Stimulated activated CD4-positive, alpha-beta T cell treated with anti-CD3 and anti-CD28 coated beads, Interleukin-12 subunit alpha, Interleukin-12 subunit beta, amount 100 ng/mL, for 24 hours (primary cell): ENCODE results near the gene PAGR1.
"Not testable (repeated sequence)": the region's sequence is repeated elsewhere in the genome, so short reads cannot be mapped to it uniquely, and the experiment has no call there.

Source experiments
- DNase-seq, 2 experiments: peaks; one replicate each; pipeline ENCODE4 v3.0.0-alpha.2; 2020; ENCODE audit warnings: low read depth in 2 of 2

The PAGR1 gene

DNA sequence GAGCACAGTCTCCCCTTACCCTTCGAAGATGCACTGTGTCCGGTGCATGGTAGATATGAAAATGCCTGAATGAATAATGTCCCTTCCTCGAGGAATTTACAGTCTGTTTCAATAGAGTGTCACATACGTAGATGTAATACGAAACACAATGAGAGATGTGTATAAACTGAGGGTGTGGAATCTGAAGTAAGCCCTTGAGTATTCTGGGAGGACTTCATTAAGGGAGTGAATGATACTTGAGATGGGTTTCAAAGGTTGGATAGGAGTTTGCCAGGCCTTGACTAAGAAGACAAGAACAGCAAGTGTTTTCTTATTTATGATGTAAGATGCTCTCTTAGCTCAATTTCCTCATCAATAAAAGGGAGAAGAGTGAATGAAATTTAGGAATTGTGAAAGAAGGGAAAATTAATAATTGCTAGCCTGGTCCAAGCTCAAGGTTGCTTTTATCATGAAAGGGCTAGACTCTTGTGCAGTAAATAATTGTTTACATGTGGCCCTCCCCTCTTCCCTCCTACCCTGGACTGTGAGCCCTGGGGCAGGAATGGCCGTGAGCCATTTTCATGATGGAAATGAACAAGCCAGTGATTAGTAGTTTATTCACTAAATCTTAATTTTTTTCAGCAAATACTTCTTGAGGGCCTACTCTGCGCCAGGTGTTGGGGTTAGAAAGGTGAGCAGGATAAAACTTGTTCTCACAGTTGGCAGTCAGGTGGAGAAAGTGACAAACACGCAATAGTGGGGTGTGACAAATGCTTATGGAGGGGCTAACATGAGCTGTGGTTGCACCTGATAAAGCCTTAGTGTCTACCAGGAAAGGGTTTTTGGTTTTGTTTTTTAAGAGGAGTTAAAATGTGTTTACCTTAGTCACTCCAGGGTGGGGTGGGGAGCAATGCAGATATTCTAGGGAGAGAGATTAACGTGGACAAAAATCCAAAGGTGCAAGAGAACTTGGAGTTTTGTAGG is 23.8 kb upstream of the PAGR1 start:
- no peak for DNase-seq

DNA sequence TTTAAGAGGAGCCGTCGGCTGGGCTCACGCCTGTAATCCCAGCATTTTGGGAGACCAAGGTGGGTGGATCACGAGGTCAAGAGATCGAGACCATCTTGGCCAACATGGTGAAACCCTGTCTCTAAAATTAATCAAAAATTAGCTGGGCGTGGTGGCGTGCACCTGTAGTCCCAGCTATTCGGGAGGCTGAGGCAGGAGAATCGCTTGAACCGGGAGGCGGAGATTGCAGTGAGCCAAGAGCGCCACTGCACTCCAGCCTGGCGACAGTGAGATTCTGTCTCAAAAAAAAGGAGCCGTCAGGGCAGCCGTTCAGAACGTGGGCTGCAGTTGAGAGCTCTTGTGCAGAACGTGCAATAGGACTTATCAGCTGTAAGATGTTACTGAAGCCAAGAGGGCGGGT is 22.8 kb upstream of the PAGR1 start:
- not testable (repeated sequence) for DNase-seq

DNA sequence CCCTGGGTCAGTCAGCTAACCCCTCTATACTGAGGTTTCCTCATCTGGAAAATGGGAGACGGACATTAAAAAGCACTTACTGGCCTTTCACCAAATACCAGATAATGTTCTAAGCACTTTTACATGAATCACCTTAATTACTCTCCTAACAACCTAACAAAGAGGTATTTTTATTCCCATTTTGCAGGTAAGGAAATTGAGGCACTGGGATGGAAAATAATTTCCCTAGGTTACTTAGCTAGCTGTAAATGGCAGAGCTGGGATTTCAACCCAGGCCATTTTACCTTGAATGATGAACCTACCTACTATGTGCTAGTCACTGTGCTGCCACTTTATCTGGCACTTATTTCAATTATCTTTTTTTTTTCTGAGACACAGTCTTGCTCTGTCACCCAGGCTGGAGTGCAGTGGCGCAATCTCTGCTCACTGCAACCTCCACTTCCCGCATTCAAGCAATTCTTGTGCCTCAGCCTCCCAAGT is 21.7 kb upstream of the PAGR1 start:
- no peak for DNase-seq

DNA sequence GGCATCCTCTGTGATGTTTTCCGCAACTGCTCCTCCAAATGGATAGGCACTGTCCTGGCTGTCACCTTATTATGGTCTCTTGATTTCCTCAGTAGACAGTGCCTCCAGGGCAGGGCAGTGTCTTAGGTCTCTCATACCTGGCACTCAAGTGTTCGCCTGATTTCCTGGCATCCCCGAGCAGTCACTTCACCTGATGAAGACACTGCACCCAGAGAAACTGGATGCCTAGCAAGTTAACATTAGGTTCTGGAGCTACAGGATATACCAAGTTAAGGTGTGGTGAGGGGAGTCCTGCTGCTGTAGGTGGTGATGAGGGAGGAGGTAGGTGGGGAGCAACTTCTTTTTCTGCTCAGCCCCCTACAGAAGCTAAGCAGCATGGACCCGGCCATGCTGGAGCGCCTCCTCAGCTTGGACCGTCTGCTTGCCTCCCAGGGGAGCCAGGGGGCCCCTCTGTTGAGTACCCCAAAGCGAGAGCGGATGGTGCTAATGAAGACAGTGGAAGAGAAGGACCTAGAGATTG is 13.5 kb upstream of the PAGR1 start:
- DNase-seq, result no peak

DNA sequence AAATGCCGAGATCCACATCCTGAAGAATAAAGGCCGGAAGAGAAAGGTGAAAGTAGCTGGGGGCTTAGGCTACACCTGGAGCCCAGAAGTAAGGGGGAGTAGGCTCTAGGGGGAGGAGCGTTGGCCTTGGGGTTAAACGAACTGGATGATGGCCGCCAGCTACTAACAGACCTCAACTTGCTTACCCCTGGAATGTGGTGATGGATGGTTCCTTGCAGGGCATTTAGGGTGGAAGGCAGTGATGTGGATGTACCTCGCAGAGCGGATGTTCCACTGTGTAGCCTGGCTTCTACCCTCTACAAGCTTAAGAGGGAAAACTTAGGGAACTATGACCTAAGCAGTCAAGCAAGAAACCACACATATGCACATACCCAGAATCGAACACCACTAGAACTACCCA is 11.9 kb upstream of the PAGR1 start:
- no peak for DNase-seq

DNA sequence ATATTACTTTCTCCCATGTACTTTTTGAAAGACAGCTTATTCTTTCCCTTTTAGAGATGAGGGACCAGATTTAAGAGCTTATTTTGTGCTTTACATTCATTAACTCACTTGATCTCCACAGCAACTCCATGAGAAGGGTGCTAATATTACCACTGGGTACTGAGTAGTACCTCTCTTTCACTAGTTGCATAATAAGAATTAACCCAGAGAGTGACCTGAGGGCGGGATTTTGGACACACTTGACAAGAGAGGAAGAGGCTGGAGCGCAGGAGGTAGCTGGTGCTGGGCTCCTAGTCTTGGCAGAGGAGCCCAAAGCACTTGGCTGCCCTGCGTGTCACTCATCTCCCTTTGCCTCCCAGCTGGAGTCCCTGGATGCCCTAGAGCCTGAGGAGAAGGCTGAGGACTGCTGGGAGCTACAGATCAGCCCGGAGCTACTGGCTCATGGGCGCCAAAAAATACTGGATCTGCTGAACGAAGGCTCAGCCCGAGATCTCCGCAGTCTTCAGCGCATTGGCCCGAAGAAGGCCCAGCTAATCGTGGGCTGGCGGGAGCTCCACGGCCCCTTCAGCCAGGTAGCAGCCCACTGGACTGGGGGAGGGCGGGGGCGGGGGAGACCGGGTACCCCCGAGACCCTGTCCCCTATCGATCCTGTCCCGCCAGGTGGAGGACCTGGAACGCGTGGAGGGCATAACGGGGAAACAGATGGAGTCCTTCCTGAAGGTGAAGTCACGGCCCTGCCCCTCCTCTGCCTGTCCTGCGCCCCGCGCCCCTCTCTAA is 11.3 kb upstream of the PAGR1 start:
- DNase-seq, result no peak

DNA sequence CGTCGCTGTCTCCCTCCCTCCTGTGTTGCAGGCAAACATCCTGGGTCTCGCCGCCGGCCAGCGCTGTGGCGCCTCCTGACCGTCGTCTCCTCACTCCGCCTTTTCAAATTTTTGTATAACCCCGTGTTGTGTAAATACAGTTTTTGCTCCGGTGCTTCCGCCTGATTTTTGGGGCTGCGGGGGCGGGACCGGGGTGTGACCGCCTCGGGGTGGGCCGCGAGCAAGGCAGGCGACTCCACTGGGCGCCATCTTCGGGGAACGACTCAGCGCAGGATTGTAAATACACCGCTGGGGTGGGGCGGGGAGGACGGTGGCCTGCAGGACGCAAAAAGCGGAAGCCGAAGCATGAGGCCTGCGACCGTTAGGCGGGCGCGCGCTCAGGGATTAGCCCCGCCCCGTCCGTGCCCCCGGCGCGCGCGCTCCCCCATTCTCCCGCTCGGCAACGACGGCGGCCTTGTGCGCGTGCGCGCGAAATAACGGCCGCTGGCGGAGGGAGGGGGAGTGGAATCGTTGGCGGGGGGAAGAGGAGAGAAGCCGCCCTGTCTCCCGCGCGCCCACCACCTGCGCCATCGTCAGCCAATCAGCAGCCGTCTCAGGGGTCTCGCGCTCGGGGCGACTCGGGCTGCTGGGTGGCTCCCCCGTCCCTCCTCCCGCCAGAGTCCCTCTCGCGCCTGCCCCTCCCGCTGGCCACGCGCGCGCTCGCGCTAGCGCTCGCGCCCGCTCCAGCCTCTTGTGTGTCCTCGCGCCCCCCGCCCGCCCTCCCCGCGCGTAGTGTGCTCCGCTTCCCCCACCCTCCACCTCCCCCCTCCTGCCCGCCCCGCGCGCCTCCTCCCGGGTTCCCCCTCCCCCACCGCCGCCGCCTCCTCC is 10.5 kb upstream of the PAGR1 start:
- peak; percentile 93 to 96 for DNase-seq

DNA sequence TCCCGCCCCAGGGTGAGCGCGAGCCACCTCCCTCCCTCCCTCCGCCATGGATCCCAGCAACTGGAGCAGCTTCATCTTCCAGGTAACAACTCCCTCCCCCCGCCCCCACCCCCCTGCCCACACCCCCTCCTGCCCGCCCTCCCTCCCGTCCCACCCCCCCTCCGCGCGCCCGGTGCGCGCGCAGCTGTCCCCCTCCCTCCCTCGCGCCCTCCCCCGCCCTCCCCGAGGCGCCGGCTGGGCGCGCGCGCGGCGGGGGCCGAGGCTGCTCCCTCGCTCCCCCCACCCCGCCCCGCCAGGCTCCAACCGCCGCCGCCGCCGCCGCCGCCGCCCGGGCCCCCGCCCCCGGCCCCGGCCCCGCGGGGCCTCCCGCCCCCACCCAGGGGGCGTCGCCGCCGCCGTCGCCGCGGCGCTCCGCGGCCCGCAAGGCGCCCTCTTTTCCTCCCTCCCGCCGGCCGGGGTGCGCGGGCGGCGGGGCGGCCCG is 9.8 kb upstream of the PAGR1 start, which contains the start of gene MAZ:
MAZ (plus strand) TSS at position 431 of the 481 bp plus-strand sequence. CDS start 173 bp downstream, outside the sequence.
- DNase-seq, result peak; percentile 61 to 67

DNA sequence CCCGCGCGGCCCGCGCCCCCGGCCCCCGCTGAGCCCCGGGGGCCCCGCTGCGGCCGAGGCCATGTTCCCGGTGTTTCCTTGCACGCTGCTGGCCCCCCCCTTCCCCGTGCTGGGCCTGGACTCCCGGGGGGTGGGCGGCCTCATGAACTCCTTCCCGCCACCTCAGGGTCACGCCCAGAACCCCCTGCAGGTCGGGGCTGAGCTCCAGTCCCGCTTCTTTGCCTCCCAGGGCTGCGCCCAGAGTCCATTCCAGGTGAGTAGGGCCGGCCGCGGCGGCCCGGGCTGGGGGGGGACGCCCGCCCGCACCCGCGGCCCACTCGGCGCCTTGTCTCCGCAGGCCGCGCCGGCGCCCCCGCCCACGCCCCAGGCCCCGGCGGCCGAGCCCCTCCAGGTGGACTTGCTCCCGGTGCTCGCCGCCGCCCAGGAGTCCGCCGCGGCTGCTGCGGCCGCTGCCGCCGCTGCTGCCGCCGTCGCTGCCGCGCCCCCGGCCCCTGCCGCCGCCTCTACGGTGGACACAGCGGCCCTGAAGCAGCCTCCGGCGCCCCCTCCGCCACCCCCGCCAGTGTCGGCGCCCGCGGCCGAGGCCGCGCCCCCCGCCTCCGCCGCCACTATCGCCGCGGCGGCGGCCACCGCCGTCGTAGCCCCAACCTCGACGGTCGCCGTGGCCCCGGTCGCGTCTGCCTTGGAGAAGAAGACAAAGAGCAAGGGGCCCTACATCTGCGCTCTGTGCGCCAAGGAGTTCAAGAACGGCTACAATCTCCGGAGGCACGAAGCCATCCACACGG is 9.1 kb upstream of the PAGR1 start:
- peak in 1 of 2 experiments; percentile 63 for DNase-seq

DNA sequence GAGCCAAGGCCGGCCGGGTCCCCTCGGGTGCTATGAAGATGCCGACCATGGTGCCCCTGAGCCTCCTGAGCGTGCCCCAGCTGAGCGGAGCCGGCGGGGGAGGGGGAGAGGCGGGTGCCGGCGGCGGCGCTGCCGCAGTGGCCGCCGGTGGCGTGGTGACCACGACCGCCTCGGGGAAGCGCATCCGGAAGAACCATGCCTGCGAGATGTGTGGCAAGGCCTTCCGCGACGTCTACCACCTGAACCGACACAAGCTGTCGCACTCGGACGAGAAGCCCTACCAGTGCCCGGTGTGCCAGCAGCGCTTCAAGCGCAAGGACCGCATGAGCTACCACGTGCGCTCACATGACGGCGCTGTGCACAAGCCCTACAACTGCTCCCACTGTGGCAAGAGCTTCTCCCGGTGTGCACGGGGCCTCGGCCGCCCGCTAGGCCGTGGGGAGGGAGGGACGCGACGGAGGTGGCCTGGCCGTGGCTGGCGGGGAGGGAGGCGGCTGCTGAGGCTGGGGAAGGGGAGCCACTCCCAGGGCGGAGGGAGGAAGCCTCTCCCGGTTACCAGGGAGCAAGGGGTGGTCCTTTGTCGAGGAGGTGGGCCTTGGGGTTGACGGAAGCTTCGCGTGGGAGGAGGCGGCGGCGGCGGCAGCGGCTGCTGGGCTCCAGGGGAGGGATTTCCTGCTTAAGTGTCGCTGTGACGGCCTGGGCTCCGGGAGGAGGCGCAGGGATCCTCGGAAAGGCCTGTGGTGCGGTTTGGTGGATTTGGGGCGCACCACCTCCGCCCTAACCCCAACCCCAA is 8.3 kb upstream of the PAGR1 start:
- peak; percentile 80 to 91 for DNase-seq

DNA sequence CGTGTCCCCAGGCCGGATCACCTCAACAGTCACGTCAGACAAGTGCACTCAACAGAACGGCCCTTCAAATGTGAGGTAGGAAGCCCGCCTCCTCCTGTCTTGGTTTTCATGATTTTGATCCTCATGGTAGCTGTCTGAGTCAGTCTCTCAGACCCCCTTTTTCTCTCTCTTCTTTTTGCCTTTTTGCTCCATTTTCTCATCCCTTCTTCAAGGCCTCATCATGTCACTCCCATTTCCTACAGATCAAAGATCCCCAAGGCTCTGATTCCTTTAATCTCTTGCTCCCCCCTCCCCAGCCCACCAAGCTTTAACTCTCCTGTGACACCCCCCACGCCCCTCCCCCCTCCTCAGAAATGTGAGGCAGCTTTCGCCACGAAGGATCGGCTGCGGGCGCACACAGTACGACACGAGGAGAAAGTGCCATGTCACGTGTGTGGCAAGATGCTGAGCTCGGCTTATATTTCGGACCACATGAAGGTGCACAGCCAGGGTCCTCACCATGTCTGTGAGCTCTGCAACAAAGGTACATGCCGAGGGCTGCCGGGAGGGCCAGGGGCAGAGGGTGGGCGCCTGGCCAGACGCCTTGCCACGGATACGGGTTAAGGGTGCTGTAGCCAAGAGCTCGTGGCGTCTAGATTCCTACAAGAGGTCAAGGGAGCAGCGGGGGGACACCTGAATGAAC is 7.6 kb upstream of the PAGR1 start:
- DNase-seq, result no peak

DNA sequence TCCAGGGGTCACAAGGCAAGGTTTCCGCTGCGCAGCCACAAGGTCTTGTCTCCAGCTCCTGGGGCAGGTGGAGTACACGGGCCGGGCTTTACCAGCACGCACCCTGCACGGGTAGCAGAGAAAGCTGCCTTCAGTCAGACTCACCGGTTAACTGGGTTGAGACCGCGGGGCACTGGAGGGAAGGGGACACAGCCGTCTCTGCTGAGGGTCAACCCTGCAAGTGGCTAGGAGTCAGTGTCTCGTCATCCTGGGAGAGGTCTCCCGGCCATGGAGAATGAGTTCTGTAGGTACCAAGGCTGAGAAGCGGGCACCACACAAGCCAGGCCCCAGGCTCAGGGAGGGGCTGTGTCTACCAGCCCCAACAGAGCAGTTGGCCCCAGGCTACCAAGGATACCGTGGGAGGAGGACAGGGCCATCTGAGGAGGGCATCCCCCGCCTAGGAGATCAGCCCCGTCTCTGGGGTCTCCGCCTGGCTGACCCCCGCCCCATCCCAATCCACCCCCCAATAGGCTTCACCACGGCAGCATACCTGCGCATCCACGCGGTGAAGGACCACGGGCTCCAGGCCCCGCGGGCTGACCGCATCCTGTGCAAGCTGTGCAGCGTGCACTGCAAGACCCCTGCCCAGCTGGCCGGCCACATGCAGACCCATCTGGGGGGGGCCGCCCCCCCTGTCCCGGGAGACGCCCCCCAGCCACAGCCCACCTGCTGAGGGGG is 6.8 kb upstream of the PAGR1 start:
- DNase-seq, result no peak

DNA sequence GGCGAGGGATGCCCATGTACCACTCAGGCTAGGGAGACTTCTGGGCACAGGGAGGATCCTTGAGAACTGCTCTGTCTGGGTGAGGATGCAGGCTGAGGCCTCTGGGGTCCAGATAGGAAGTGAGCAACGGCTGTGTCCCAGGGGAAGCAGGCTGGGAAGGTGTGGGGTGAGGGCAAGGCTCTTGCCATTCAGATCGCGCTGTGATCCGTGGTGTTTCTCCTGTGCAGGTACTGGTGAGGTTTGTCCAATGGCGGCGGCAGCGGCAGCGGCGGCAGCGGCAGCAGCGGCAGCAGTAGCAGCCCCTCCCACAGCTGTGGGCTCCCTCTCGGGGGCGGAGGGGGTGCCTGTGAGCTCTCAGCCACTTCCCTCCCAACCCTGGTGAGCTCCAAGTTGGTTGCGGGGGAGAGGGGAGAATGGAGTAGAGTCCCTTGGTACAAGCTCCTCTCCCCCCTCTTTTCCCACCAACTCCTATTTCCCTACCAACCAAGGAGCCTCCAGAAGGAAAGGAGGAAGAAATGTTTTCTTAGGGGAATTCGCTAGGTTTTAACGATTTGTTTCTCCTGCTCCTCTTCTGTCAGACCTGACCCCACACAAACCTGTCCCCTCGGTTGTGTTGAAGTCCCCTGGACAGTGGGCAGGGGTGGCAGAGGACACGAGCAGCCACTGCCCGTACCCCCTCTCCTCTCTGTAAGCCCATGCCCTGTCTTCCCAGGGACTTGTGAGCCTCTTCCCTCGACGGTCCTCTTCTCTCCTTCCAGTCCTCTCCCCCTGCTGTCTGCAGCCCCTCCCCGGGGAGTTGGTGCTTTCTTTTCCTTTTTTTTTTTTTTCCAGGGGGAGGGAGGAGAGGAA is 5.9 kb upstream of the PAGR1 start:
- DNase-seq, result no peak

DNA sequence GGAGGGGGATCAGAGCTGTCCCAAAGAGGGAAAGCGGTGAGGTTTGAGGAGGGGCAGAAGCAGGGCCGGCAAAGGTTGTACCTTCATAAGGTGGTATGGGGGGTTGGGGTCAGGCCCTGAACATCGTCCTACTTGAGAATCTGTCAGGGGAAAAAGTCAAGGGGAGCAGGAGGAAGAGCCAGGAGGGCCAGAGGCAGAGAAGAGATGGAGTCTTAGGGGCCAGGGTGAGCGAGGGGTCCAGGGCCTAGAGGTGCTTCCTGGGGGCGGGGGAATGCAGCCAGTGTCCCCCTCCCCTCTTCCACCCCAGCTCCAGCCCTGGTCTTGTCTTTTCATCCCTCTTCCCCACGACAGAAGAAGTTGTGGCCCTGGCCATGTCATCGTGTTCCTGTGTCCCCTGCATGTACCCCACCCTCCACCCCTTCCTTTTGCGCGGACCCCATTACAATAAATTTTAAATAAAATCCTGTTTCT is 5.2 kb upstream of the PAGR1 start:
- no peak for DNase-seq

DNA sequence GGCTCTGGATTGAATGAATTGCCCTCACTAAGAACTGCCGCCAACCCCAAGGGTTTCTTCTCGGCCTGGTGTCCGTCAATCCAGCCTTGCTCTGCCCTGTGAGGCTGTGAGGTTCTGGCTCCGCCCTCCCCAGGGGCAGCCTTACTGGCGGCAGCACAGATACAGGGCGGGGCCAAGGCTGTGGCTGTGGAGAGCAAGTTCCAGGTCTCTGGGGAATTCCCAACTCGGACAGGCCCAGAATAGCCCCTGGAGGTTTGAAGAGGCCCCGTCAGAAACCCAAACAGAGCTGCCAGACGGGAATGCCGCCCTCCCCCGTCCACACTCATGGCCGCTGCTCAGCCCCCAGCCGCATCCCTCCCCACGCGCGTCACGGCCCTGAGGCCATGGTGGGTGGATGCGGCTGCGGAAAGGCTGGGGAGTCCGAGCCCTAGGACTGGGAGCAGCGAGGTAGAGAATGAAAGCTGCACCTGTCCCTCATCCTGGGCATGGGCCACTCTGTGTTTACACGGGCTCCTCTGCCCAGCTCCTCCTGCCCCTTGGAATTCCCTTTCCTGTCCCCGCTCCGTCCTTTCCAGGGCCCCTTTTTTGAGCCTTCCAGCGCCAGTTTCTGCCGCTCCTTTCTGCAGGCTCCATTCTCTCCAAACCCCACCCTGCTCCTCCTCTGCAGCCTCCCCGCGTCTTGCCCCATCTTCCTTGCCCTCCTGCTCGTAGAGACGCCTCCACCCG is 4.6 kb upstream of the PAGR1 start:
- peak; percentile 44 to 84 for DNase-seq

DNA sequence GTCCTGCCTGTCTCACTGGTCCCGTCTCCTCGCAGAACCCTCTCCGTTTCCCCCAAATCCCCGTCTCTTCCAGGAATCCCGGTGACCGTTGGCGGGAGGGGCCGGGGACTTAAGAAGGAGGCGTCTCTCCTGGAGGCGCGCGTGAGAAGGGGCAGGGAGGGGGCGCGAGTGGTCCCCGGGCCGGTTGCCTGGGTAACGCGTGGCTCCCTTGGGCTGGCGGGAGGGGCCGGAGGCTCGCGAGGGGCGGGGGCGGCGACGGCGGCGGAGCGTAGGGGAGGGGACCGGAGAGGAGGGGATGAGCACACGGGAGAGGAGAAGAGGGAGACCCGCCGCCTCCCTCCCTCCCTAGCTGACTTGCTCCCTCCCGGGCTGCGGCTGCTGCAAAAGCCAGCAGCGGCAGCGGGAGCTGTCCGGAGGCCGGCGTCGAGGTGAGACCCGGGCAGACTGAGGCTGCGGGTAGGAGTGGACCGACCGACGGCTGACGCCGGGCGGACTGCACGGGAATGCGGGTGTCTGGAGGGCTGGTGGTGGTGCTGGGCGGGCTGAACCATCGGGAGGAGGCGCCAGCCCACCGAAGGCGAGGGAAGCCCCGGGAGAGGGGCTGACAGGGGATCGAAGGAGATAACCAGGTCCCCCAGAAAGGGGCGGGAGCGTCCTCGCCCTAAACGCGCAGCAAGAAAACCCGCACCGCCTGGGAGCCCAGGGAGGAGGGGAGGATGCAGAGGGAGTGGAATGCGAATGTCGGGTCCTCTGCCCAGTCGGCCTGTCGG is 3.9 kb upstream of the PAGR1 start, which contains the start of gene PRRT2:
PRRT2 (plus strand) TSS at position 298 of the 770 bp plus-strand sequence. CDS start 862 bp downstream, outside the sequence.
- no peak for DNase-seq
